WTC11 (cell line): Measurements from ENCODE around the gene IDH1. TPM values are rescaled to one million over a fixed set of nuclear protein-coding genes. Genes with fewer than 3 reads are reported as not detected.

Source experiments
- ATAC-seq: fragments of 200-7000 bp; cut with Tn5 transposase; 2 replicates; pipeline ENCODE4 v1.10.0; 2021; ENCODE audit warnings: mild to moderate bottlenecking, moderate library complexity
- CTCF ChIA-PET: fragments of 300-600 bp; sonication (Branson Sonifier 250); formaldehyde crosslinking; loops from one replicate; lab custom pipeline; 2021; ENCODE audit warnings: antibody characterized with exemption; lab: Charles Lee
- POLR2A ChIA-PET: fragments of 350-600 bp; sonication (Branson Sonifier 250); formaldehyde crosslinking; loops from one replicate; lab custom pipeline; 2021; ENCODE audit warnings: antibody characterized with exemption; lab: Charles Lee
- DNase-seq: peaks from one replicate; pipeline ENCODE4 v3.0.0; 2021; ENCODE audit warnings: low spot score
- H3K27ac Mint-ChIP-seq: 2 replicates; pipeline ENCODE4 v1.8.0; 2021; ENCODE audit warnings: mixed read lengths
- H3K27me3 Mint-ChIP-seq: 2 replicates; pipeline ENCODE4 v1.8.0; 2021; ENCODE audit warnings: low read depth, mild to moderate bottlenecking, moderate library complexity, mixed read lengths
- H3K36me3 Mint-ChIP-seq: 2 replicates; pipeline ENCODE4 v1.8.0; 2021; ENCODE audit warnings: mixed read lengths
- H3K4me1 Mint-ChIP-seq: 2 replicates; pipeline ENCODE4 v1.8.0; 2022; ENCODE audit warnings: mixed read lengths
- H3K4me3 Mint-ChIP-seq: 2 replicates; pipeline ENCODE4 v1.8.0; 2021; ENCODE audit warnings: mild to moderate bottlenecking, moderate library complexity, mixed read lengths
- H3K9me3 Mint-ChIP-seq: 2 replicates; pipeline ENCODE4 v1.8.0; 2021; ENCODE audit warnings: mixed read lengths
- CREM ChIP-seq: sonication (generic); formaldehyde crosslinking; IDR thresholded peaks from 2 replicates; pipeline ENCODE4 v1.8.1; 2022; ENCODE audit warnings: mild to moderate bottlenecking, missing genetic modification reagents, moderate library complexity
- ELF4 ChIP-seq: sonication (generic); formaldehyde crosslinking; IDR thresholded peaks from 2 replicates; pipeline ENCODE4 v1.8.1; 2022; ENCODE audit warnings: low read depth, mild to moderate bottlenecking, moderate library complexity, missing genetic modification reagents
- EMX1 ChIP-seq: fragments of 250-450 bp; sonication (Bioruptor Pico); IDR thresholded peaks from 2 replicates; pipeline ENCODE4 v1.8.0; 2021; ENCODE audit warnings: mild to moderate bottlenecking
- ESRRA ChIP-seq: sonication (generic); formaldehyde crosslinking; IDR thresholded peaks from 2 replicates; pipeline ENCODE4 v1.8.1; 2022; ENCODE audit warnings: mild to moderate bottlenecking, missing genetic modification reagents, borderline replicate concordance
- GRHL2 ChIP-seq: fragments of 250-450 bp; sonication (Bioruptor Pico); IDR thresholded peaks from 2 replicates; pipeline ENCODE4 v1.8.0; 2022; ENCODE audit warnings: mild to moderate bottlenecking, moderate library complexity; ENCODE audit not compliant: insufficient replicate concordance, severe bottlenecking
- IRF2 ChIP-seq: sonication (generic); formaldehyde crosslinking; IDR thresholded peaks from 2 replicates; pipeline ENCODE4 v1.8.0; 2022; ENCODE audit warnings: low read depth, missing genetic modification reagents, borderline replicate concordance
- JUN ChIP-seq: sonication (generic); formaldehyde crosslinking; IDR thresholded peaks from 2 replicates; pipeline ENCODE4 v1.8.0; 2023; ENCODE audit warnings: mild to moderate bottlenecking, missing genetic modification reagents
- KAT7 ChIP-seq: sonication (generic); formaldehyde crosslinking; IDR thresholded peaks from 2 replicates; pipeline ENCODE4 v1.8.1; 2023; ENCODE audit warnings: missing genetic modification reagents, mild to moderate bottlenecking, borderline replicate concordance
- NR1H2 ChIP-seq: sonication (generic); formaldehyde crosslinking; IDR thresholded peaks from 2 replicates; pipeline ENCODE4 v1.9.0; 2021; ENCODE audit warnings: mild to moderate bottlenecking, moderate library complexity, missing genetic modification reagents
- RELA ChIP-seq: sonication (generic); formaldehyde crosslinking; IDR thresholded peaks from 2 replicates; pipeline ENCODE4 v1.8.1; 2022; ENCODE audit warnings: missing genetic modification reagents, mild to moderate bottlenecking, borderline replicate concordance
- SOX15 ChIP-seq: fragments of 250-450 bp; sonication (Bioruptor Pico); IDR thresholded peaks from 2 replicates; pipeline ENCODE4 v1.9.0; 2021; ENCODE audit warnings: mild to moderate bottlenecking
- ZNF138 ChIP-seq: sonication (generic); formaldehyde crosslinking; conservative IDR thresholded peaks from 2 replicates; pipeline ENCODE4 v1.8.1; 2022; ENCODE audit warnings: mild to moderate bottlenecking, moderate library complexity, missing genetic modification reagents
- ZNF219 ChIP-seq: sonication (generic); formaldehyde crosslinking; IDR thresholded peaks from 2 replicates; pipeline ENCODE4 v1.8.0; 2023; ENCODE audit warnings: missing genetic modification reagents, mild to moderate bottlenecking, borderline replicate concordance
- ZNF671 ChIP-seq: fragments of 250-450 bp; sonication (Bioruptor Pico); IDR thresholded peaks from 2 replicates; pipeline ENCODE4 v1.8.0; 2021; ENCODE audit warnings: mild to moderate bottlenecking
- total RNA-seq: library from RNA; stranded (reverse); gene quantifications from 3 replicates; pipeline ENCODE4 v1.2.3, GENCODE V29; 2021
- TF ChIP-seq, protein P1 (sequence below): fragments of 250-450 bp; sonication (Bioruptor Pico); IDR thresholded peaks from 2 replicates; pipeline ENCODE4 v1.9.0; 2021; ENCODE audit warnings: mild to moderate bottlenecking, borderline replicate concordance
- TF ChIP-seq, protein P2 (sequence below): fragments of 250-450 bp; sonication (Bioruptor Pico); IDR thresholded peaks from 2 replicates; pipeline ENCODE4 v2.1.2; 2022; ENCODE audit warnings: mild to moderate bottlenecking, moderate library complexity
- TF ChIP-seq, protein P3 (sequence below): sonication (generic); formaldehyde crosslinking; IDR thresholded peaks from 2 replicates; pipeline ENCODE4 v1.8.0; 2023; ENCODE audit warnings: missing genetic modification reagents
- TF ChIP-seq, protein P4 (sequence below): sonication (generic); formaldehyde crosslinking; IDR thresholded peaks from 2 replicates; pipeline ENCODE4 v1.8.1; 2023; ENCODE audit warnings: mild to moderate bottlenecking, moderate library complexity, missing genetic modification reagents
- TF ChIP-seq, protein P5 (sequence below): sonication (generic); formaldehyde crosslinking; IDR thresholded peaks from 2 replicates; pipeline ENCODE4 v1.8.1; 2022; ENCODE audit warnings: mild to moderate bottlenecking, moderate library complexity, missing genetic modification reagents

IDH1 gene
- total RNA-seq, 1 experiment from 2014 or later, result 352 TPM

DNA sequence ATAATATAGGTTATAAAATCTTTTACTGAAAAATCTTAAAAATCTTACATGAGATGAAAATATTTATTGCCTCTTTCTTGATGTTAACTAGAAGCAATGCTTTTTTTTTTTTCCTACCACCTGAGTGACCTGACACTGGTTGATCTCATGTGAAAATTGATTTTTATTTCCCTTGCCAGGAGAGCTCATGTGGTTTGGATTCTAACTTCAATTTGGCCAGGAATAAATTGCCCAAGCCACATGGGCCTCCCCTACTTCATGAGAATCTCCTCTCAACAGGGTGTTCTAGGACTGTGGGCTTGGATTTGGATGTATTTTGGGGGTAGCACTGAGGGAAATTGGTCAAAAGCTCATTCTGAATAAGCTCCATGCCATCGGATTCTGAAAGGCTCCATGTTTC lies 20.1 kb downstream of the IDH1 start:
- no peaks in the 10 kb centered on the region for H3K4me1 Mint-ChIP-seq
- H3K36me3 Mint-ChIP-seq, result peaks cover 56% of the 10 kb centered on the region
- DNase-seq (no peak), ATAC-seq (peak; percentile 35; the same call in 1 of the 2 replicates)
- POLR2A ChIA-PET, result interaction anchor here (0.6 to 0.7 kb wide), 2 partner anchors 59 to 424 kb away, joined by 3 to 4 read pairs; no protein-coding TSS in a partner anchor
- H3K4me3 Mint-ChIP-seq, result no peak overlapping the region
- H3K9me3 Mint-ChIP-seq, result peaks cover 35% of the 10 kb centered on the region
- CTCF ChIA-PET, result interaction anchor here (1.2 to 1.3 kb wide), 2 partner anchors 20 to 60 kb away, joined by 4 to 6 read pairs; partner anchors contain the start of gene IDH1
- H3K27me3 Mint-ChIP-seq, result no peaks in the 10 kb centered on the region
- peak overlapping the region; percentile 66 for H3K27ac Mint-ChIP-seq
- TF ChIP-seq RELA (CRISPR knock-in tag) (no peak), ESRRA (CRISPR knock-in tag) (no peak), KAT7 (CRISPR knock-in tag) (no peak), ZNF671 (no peak)
- TF ChIP-seq, protein P1, sequence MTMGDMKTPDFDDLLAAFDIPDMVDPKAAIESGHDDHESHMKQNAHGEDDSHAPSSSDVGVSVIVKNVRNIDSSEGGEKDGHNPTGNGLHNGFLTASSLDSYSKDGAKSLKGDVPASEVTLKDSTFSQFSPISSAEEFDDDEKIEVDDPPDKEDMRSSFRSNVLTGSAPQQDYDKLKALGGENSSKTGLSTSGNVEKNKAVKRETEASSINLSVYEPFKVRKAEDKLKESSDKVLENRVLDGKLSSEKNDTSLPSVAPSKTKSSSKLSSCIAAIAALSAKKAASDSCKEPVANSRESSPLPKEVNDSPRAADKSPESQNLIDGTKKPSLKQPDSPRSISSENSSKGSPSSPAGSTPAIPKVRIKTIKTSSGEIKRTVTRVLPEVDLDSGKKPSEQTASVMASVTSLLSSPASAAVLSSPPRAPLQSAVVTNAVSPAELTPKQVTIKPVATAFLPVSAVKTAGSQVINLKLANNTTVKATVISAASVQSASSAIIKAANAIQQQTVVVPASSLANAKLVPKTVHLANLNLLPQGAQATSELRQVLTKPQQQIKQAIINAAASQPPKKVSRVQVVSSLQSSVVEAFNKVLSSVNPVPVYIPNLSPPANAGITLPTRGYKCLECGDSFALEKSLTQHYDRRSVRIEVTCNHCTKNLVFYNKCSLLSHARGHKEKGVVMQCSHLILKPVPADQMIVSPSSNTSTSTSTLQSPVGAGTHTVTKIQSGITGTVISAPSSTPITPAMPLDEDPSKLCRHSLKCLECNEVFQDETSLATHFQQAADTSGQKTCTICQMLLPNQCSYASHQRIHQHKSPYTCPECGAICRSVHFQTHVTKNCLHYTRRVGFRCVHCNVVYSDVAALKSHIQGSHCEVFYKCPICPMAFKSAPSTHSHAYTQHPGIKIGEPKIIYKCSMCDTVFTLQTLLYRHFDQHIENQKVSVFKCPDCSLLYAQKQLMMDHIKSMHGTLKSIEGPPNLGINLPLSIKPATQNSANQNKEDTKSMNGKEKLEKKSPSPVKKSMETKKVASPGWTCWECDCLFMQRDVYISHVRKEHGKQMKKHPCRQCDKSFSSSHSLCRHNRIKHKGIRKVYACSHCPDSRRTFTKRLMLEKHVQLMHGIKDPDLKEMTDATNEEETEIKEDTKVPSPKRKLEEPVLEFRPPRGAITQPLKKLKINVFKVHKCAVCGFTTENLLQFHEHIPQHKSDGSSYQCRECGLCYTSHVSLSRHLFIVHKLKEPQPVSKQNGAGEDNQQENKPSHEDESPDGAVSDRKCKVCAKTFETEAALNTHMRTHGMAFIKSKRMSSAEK, result no peak
- TF ChIP-seq, protein P2, sequence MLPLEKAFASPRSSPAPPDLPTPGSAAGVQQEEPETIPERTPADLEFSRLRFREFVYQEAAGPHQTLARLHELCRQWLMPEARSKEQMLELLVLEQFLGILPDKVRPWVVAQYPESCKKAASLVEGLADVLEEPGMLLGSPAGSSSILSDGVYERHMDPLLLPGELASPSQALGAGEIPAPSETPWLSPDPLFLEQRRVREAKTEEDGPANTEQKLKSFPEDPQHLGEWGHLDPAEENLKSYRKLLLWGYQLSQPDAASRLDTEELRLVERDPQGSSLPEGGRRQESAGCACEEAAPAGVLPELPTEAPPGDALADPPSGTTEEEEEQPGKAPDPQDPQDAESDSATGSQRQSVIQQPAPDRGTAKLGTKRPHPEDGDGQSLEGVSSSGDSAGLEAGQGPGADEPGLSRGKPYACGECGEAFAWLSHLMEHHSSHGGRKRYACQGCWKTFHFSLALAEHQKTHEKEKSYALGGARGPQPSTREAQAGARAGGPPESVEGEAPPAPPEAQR (CRISPR knock-in tag), result no peak
- TF ChIP-seq, protein P3, sequence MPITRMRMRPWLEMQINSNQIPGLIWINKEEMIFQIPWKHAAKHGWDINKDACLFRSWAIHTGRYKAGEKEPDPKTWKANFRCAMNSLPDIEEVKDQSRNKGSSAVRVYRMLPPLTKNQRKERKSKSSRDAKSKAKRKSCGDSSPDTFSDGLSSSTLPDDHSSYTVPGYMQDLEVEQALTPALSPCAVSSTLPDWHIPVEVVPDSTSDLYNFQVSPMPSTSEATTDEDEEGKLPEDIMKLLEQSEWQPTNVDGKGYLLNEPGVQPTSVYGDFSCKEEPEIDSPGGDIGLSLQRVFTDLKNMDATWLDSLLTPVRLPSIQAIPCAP (CRISPR knock-in tag), result no peak

DNA sequence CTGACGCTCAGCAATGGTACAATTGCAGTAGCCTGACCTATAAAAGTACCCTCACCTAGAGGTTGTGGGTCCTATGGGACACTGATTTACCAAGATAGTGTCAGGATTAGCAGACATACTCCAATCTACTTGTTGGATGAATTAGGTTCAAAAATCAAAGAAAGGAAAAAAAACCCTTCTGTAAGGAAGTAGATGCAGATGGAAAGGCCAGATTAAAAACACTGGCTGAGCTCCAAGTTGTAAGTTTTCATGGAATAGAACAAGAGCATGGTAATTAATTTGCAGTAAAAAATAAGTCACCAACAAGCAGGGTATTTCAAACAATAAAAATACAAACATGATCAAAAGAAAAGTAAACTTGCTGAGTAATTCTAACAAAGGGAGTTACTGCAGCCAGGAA lies 26.4 kb downstream of the IDH1 start:
- peaks cover 46% of the 10 kb centered on the region for H3K9me3 Mint-ChIP-seq
- CTCF ChIA-PET, result interaction anchor here (1.0 to 1.4 kb wide), 2 partner anchors 26 to 127 kb away, joined by 3 to 5 read pairs; no protein-coding TSS in a partner anchor
- no peak overlapping the region for H3K27ac Mint-ChIP-seq
- no peak for TF ChIP-seq ZNF219 (CRISPR knock-in tag)
- POLR2A ChIA-PET, result no interaction called here
- ATAC-seq, result no peak
- H3K4me1 Mint-ChIP-seq, result no peaks in the 10 kb centered on the region
- H3K36me3 Mint-ChIP-seq, result peaks cover 16% of the 10 kb centered on the region
- H3K4me3 Mint-ChIP-seq, result no peak overlapping the region
- DNase-seq, result no peak
- H3K27me3 Mint-ChIP-seq, result no peaks in the 10 kb centered on the region

DNA sequence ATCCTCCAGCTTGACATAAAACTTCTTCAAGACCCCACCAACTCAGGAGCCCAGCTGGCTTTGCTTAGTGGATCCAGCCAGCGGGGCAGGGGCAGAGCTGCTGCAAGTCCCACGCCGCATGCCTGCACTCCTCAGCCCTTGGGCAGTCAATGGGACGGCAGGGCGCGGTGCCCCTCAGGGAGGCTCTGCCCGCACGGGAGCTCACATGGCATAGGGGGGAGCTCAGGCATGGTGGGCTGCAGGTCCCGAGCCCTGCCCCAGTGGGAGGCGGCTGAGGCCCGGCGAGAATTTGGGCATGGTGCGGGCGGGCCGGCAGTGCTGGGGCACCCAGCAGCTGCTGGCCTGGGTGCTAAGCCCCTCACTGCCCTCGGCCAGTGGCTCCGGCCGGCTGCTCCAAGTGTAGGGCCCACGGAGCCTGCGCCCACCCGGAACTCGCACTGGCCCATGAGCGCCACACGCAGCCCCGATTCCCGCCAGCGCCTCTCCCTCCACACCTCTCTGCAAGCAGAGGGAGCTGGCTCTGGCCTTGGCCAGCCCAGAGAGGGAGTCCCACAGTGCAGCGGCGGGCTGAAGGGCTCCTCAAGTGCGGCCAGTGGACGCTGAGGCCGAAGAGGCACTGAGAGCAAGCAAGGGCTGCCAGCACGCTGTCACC lies 27.2 kb downstream of the IDH1 start:
- Mint-ChIP-seq H3K27ac (no peak overlapping the region), H3K36me3 (peaks cover 13% of the 10 kb centered on the region), H3K4me1 (no peaks in the 10 kb centered on the region), H3K4me3 (no peak overlapping the region), H3K27me3 (no peaks in the 10 kb centered on the region), H3K9me3 (peaks cover 43% of the 10 kb centered on the region)
- CTCF ChIA-PET, result no interaction called here
- TF ChIP-seq RELA (CRISPR knock-in tag) (peak; percentile 33; the same call in 1 of the 2 replicates), NR1H2 (CRISPR knock-in tag) (no peak)
- POLR2A ChIA-PET, result interaction anchor here (0.6 kb wide), 1 partner anchor 90 kb away, joined by 3 read pairs; no protein-coding TSS in a partner anchor
- DNase-seq (no peak), ATAC-seq (no peak)

DNA sequence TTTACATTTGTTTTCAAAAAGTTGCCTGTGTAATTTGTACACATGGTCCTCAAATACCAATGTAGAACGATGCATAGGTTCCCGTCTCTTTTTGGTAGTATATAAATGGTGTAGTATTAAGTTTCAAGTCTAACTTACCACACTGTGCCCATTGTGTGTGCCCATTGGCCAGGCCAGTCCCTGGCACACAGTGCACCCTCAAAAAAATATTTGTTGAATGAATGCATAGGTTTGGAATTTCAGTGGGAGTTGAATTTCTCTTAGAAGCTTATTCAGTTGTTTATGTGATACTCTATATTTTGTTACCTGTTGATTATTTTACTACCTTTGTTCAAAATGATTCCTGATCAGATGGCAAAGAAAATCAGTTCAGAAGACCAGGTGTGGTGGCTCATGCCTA lies 30.1 kb downstream of the IDH1 start:
- ATAC-seq (no peak), DNase-seq (no peak)
- no peak overlapping the region; the same call in 1 of the 2 replicates for H3K27ac Mint-ChIP-seq
- no peak overlapping the region for H3K4me3 Mint-ChIP-seq
- peaks cover 4% of the 10 kb centered on the region; the same call in 1 of the 2 replicates for H3K27me3 Mint-ChIP-seq
- peaks cover 5% of the 10 kb centered on the region for H3K36me3 Mint-ChIP-seq
- ChIA-PET CTCF (no interaction called here), POLR2A (no interaction called here)
- no peaks in the 10 kb centered on the region for H3K4me1 Mint-ChIP-seq
- peaks cover 20% of the 10 kb centered on the region for H3K9me3 Mint-ChIP-seq
- TF ChIP-seq GRHL2 (CRISPR knock-in tag), result no peak
- no peak for TF ChIP-seq JUN (CRISPR knock-in tag)
- TF ChIP-seq ZNF671, result no peak
- no peak for TF ChIP-seq KAT7 (CRISPR knock-in tag)
- TF ChIP-seq, protein P4, sequence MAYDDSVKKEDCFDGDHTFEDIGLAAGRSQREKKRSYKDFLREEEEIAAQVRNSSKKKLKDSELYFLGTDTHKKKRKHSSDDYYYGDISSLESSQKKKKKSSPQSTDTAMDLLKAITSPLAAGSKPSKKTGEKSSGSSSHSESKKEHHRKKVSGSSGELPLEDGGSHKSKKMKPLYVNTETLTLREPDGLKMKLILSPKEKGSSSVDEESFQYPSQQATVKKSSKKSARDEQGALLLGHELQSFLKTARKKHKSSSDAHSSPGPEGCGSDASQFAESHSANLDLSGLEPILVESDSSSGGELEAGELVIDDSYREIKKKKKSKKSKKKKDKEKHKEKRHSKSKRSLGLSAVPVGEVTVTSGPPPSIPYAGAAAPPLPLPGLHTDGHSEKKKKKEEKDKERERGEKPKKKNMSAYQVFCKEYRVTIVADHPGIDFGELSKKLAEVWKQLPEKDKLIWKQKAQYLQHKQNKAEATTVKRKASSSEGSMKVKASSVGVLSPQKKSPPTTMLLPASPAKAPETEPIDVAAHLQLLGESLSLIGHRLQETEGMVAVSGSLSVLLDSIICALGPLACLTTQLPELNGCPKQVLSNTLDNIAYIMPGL (CRISPR knock-in tag), result no peak
- TF ChIP-seq, protein P5, sequence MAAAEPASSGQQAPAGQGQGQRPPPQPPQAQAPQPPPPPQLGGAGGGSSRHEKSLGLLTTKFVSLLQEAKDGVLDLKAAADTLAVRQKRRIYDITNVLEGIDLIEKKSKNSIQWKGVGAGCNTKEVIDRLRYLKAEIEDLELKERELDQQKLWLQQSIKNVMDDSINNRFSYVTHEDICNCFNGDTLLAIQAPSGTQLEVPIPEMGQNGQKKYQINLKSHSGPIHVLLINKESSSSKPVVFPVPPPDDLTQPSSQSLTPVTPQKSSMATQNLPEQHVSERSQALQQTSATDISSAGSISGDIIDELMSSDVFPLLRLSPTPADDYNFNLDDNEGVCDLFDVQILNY, result no peak
- no peak for TF ChIP-seq ELF4 (CRISPR knock-in tag)
- TF ChIP-seq IRF2 (CRISPR knock-in tag), result no peak
- no peak for TF ChIP-seq EMX1 (CRISPR knock-in tag)
- no peak for TF ChIP-seq SOX15 (CRISPR knock-in tag)
- no peak for TF ChIP-seq ZNF138 (CRISPR knock-in tag)
- TF ChIP-seq CREM (CRISPR knock-in tag), result no peak
